ENCODE data around the gene COX6B2.

COX6B2 gene

GRCh38 chr19:55382013-55382412 lies 27.5 kb upstream of the COX6B2 start:
- no peak for DNase-seq (ENCODE audit: low read depth in 2 of 2)
- TF ChIP-seq, protein P1, sequence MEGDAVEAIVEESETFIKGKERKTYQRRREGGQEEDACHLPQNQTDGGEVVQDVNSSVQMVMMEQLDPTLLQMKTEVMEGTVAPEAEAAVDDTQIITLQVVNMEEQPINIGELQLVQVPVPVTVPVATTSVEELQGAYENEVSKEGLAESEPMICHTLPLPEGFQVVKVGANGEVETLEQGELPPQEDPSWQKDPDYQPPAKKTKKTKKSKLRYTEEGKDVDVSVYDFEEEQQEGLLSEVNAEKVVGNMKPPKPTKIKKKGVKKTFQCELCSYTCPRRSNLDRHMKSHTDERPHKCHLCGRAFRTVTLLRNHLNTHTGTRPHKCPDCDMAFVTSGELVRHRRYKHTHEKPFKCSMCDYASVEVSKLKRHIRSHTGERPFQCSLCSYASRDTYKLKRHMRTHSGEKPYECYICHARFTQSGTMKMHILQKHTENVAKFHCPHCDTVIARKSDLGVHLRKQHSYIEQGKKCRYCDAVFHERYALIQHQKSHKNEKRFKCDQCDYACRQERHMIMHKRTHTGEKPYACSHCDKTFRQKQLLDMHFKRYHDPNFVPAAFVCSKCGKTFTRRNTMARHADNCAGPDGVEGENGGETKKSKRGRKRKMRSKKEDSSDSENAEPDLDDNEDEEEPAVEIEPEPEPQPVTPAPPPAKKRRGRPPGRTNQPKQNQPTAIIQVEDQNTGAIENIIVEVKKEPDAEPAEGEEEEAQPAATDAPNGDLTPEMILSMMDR (IDR thresholded peaks at IDR 0.05; ENCODE audit: low read depth, low read length) = no peak
- H3K4me3 ChIP-seq (replicated peaks in 1 of 2; ENCODE audit: low read depth in 2 of 2, low read length in 2 of 2) = no peak overlapping the region

- TF ChIP-seq, protein P1 (IDR thresholded peaks at IDR 0.05; ENCODE audit: low read depth, low read length) = no peak
- H3K4me3 ChIP-seq (replicated peaks in 1 of 2; ENCODE audit: low read depth in 2 of 2, low read length in 2 of 2) = no peak overlapping the region
- no peak for DNase-seq (ENCODE audit: low read depth in 2 of 2)
Measured at GRCh38 chr19:55379174-55379573, 24.7 kb upstream of the COX6B2 start.

DNA sequence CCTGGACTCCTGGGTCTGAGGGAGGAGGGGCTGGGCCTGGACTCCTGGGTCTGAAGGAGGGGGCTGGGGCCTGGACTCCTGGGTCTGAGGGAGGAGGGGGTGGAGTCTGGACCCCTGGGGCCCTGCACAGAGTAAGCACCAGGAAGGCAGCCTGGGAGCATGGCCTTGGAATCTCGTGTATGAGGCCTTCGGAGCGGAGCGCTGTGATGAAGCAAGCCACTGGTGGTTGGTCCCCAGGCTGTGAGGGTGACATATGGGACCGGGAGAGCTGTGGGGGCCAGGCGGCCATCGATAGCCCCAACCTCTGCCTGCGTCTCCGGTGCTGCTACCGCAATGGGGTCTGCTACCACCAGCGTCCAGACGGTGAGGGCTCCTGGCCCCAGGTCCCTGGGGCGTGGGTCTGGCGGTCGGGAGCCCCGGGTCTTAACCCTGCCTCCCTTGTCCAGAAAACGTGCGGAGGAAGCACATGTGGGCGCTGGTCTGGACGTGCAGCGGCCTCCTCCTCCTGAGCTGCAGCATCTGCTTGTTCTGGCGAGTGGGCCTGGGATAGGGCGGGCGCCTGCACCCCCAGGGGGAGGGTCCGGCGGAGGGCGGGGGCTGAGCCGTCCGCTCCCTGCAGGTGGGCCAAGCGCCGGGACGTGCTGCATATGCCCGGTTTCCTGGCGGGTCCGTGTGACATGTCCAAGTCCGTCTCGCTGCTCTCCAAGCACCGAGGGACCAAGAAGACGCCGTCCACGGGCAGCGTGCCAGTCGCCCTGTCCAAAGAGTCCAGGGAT lies 23.0 kb upstream of the COX6B2 start:
- no peak for DNase-seq (ENCODE audit: low read depth in 2 of 2)
- no peak overlapping the region for H3K4me3 ChIP-seq (replicated peaks in 1 of 2; ENCODE audit: low read depth in 2 of 2, low read length in 2 of 2)
- TF ChIP-seq, protein P1 (IDR thresholded peaks at IDR 0.05; ENCODE audit: low read depth, low read length) = no peak

- H3K4me3 ChIP-seq (replicated peaks in 1 of 2; ENCODE audit: low read depth in 2 of 2, low read length in 2 of 2) = no peak within 1 kb of the TSS
- no peak for DNase-seq (ENCODE audit: low read depth in 2 of 2)
- TF ChIP-seq, protein P1 (IDR thresholded peaks at IDR 0.05; ENCODE audit: low read depth, low read length) = no peak
Measured at GRCh38 chr19:55376241-55376933, 21.9 kb upstream of the COX6B2 start, which contains the start of gene TMEM190. Gene TMEM190 (plus strand): TSS chr19:55376826. CDS start chr19:55376854, 28 bp downstream.

GRCh38 chr19:55373993-55374757 lies 19.7 kb upstream of the COX6B2 start:
- TF ChIP-seq, protein P1 (IDR thresholded peaks at IDR 0.05; ENCODE audit: low read depth, low read length) = no peak
- DNase-seq (ENCODE audit: low read depth in 2 of 2) = peak in 1 of 2 donors; percentile 64
- no peak overlapping the region for H3K4me3 ChIP-seq (replicated peaks in 1 of 2; ENCODE audit: low read depth in 2 of 2, low read length in 2 of 2)

DNA sequence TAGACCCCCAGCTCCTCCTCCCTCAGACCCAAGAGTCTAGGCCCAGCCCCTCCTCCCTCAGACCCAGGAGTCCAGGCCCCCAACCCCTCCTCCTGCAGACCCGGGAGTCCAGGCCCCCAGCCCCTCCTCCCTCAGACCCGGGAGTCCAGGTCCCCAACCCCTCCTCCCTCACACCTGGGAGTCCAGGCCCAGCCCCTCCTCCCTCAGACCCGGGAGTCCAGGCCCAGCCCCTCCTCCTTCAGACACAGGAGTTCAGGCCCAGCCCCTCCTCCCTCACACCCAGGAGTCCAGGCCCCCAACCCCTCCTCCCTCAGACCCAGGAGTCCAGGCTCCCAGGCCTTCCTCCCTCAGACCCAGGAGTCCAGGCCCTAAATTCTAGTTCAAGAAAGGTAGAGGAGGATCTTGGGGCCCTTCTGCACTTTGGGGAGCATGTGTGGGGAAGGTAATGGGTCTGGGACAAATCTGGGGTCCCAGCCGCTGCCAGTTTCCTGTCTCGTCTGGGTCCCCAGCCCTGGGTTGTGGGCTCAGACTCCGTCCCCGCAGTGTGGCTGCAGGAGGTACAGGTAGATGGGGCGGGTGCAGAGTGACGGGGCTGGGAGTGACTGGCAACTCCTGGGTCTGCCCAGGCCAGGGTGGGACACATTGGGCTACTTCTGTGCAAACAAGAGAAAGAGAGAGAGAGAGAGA lies 18.9 kb upstream of the COX6B2 start:
- DNase-seq (ENCODE audit: low read depth in 2 of 2) = no peak
- no peak overlapping the region for H3K4me3 ChIP-seq (replicated peaks in 1 of 2; ENCODE audit: low read depth in 2 of 2, low read length in 2 of 2)
- TF ChIP-seq, protein P1 (IDR thresholded peaks at IDR 0.05; ENCODE audit: low read depth, low read length) = no peak
